Measurements from ENCODE around the gene RABGAP1L. TPM values are rescaled to one million over a fixed set of nuclear protein-coding genes. Genes with fewer than 3 reads are reported as not detected.

Gene RABGAP1L
- total RNA-seq, 4 donors from 2014 or later, result 39.9 to 77.4 (median 48.7) TPM

DNA sequence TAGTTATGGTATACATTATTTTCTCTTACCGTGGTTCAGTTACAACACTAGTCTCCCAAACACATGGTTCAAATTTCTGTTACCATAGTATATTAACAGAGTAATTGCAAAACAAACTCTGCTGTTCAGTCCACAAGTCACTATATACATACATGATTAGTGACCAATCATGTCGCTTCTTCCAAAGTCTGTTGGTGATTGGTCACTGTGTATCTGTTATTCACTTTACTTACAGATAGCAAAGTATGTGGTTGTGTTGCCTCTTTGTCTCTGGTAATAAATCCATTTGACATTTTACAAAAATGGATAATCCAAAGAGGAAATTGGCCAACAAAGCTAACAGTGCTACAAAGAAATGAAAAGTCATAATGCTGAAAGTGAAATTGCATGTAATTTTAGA lies 107.2 kb downstream of the RABGAP1L start:
- TF ChIP-seq, protein P1, sequence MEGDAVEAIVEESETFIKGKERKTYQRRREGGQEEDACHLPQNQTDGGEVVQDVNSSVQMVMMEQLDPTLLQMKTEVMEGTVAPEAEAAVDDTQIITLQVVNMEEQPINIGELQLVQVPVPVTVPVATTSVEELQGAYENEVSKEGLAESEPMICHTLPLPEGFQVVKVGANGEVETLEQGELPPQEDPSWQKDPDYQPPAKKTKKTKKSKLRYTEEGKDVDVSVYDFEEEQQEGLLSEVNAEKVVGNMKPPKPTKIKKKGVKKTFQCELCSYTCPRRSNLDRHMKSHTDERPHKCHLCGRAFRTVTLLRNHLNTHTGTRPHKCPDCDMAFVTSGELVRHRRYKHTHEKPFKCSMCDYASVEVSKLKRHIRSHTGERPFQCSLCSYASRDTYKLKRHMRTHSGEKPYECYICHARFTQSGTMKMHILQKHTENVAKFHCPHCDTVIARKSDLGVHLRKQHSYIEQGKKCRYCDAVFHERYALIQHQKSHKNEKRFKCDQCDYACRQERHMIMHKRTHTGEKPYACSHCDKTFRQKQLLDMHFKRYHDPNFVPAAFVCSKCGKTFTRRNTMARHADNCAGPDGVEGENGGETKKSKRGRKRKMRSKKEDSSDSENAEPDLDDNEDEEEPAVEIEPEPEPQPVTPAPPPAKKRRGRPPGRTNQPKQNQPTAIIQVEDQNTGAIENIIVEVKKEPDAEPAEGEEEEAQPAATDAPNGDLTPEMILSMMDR (IDR thresholded peaks at IDR 0.05; ENCODE audit: low read depth), result no peak

DNA sequence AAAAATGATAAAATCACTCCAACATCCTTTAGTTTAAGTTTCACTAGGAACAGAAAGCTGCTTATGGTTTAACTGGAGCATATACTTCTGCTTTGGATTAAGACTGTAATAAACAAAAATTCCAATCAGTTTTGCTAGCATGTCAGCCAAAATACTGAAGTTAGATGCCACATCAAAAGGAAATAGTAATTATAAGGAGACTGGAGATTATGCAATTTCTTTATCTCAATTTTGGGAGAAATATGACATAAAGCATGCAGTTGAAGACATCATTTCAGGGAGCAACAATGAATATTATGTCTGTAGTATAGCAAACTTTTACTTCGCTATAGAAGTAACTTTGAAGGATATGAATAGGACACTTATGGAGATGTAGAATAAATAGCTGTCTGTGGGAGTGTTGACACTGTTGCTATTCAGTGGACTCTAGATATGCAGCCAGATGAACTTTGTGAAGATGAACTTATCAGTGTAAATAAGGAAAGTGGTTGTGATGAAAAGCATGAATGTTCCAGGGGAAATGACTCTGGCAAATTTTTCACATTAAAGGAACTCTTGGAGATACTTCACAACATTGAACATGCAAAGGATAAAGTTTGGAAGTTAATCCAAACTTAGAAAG lies 107.8 kb downstream of the RABGAP1L start:
- TF ChIP-seq, protein P1 (IDR thresholded peaks at IDR 0.05; ENCODE audit: low read depth), result no peak

DNA sequence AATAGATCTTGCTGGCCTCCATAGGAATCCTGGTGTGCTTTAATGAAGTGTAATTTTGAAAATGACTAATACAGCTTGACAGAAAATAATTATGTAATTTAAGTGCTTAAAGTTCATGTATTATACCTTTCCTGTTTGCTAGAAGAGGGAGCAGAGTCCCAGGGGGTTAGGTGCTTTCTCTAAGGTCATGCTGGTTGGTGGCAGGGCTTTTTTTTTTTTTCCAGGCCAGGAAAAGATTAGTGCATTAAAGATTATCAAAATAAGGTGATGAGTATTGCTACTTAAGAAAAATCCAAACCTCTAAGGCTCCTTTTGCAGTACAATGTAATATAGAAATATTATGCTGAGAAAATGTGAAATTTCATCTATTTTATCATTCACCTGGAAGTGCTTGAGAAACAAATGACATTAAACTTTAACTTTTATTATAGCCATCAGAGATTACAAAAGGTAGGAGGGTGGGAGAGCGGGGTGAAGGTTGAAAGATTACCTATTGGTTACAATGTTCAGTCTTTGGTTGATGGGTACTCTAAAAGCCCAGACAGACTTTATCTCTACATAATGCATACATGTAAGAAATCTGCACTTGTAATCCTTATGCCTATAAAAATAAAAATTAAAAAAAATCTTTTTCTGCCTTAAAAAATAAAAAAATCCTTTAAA lies 110.8 kb downstream of the RABGAP1L start:
- TF ChIP-seq, protein P1 (IDR thresholded peaks at IDR 0.05; ENCODE audit: low read depth), result no peak

DNA sequence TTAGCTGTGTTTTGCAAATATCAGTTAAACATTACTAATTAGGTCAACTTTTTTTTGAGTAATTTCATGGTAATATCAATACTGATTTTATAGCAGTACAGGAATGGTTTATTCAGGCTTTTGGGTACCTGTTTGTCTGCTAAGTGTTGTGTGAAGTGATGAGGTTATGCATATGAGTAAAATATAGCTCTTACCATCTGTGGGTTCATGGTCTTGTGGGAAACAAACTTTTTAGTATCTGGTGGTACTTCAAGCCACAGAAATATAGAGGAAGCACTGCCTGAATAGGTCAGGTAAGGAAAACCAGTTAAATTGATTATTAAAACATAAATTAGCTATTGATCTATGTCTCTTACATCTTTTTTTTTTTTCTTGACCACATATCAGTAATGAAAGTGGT lies 113.9 kb downstream of the RABGAP1L start:
- TF ChIP-seq, protein P1 (IDR thresholded peaks at IDR 0.05; ENCODE audit: low read depth), result no peak

DNA sequence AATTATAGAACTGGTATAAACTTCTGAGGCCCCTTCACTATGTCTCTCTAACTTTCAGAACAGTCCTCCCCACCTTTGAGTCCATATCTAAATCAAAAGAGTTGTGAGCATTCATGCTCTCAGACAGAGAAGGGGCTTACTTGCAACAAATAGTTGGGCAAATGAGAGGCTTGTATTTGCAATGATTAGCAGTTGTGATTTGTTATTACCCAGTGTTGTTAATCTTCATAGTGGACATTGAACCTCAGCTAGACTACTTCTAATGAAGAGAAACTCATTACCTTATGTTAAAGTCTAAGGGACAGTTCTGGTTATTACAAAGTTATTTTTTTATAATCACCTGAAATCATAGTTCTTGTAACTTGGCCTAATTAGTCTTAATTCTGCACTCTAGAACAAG lies 114.5 kb downstream of the RABGAP1L start:
- TF ChIP-seq, protein P1 (IDR thresholded peaks at IDR 0.05; ENCODE audit: low read depth), result no peak

DNA sequence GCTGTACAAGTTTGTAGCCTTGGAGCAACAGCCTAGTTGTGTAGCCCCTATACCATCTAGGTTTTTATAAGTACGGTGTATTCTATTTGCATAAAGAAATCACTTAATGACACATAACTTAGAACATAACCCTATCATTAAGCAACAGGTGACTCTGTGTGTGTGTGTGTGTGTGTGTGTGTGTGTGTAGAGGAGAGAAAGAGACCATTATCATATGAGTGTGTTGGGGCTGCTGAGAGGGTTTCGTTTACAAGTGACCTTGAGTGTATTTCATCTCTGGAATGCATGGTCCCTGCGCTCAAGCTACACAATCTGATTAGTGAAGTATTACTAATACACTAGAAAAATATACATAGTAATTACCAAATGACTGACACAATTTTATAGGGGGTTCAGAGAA lies 115.1 kb downstream of the RABGAP1L start:
- TF ChIP-seq, protein P1 (IDR thresholded peaks at IDR 0.05; ENCODE audit: low read depth), result no peak

DNA sequence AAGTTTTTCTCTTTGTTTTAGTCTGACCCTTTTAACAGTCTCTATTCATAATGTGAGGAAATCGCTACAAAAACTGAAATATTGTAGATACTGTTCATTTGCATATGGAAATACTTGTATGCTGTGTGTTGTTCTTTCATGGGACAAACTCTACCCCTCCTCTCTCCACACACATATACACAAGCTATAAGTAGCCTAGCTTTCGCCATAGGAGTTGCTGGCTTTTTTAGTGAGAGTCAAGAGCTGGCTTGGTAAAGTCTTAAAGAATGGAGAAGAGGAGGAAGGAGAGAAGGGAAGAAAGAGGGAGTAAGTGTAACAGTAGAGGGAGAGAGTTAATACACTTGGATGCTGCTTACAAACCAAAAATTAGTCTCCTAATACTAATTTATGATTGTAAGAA lies 115.6 kb downstream of the RABGAP1L start:
- TF ChIP-seq, protein P1 (IDR thresholded peaks at IDR 0.05; ENCODE audit: low read depth), result no peak

Measured in subcutaneous adipose tissue (tissue), 4 donors.